Psoas muscle (tissue), 8 donors: ENCODE data around the gene YPEL5. TPM values are rescaled to one million over a fixed set of nuclear protein-coding genes. Genes with fewer than 3 reads are reported as not detected.

Source experiments
- ATAC-seq, 4 donors: fragments of 200-7000 bp; cut with Tn5 transposase; one replicate each; pipeline ENCODE4 v1.9.1; 2020; ENCODE audit warnings: moderate library complexity in 3 of 4, mild to moderate bottlenecking in 2 of 4
- DNase-seq, 2 donors: peaks; one replicate each; pipeline ENCODE4 v3.0.0-alpha.2; 2020
- H3K27ac ChIP-seq: fragments of 200-600 bp; one replicate; pipeline ENCODE4 v1.8.0; 2022
- H3K27me3 ChIP-seq, 3 donors: fragments of 200-600 bp in 1 of 3; one replicate each; pipeline versions ENCODE4 v1.6.1 to v1.8.0; 2013 to 2022; ENCODE audit warnings: low read length in 2 of 3, mild to moderate bottlenecking in 2 of 3, moderate library complexity in 1 of 3; ENCODE audit not compliant: insufficient read depth in 3 of 3
- H3K36me3 ChIP-seq, 2 donors: fragments of 200-600 bp in 1 of 2; one replicate each; pipeline versions ENCODE4 v1.6.1 to v1.8.0; 2013 to 2022; ENCODE audit warnings: low read depth in 1 of 2, mild to moderate bottlenecking in 1 of 2, moderate library complexity in 1 of 2; ENCODE audit not compliant: insufficient read depth in 1 of 2
- H3K4me1 ChIP-seq: fragments of 200-600 bp; one replicate; pipeline ENCODE4 v1.8.0; 2022
- H3K4me3 ChIP-seq: fragments of 200-600 bp; one replicate; pipeline ENCODE4 v1.8.0; 2022; ENCODE audit warnings: mild to moderate bottlenecking
- H3K9me3 ChIP-seq: fragments of 200-600 bp; one replicate; pipeline ENCODE4 v1.8.0; 2022
- WGBS, 3 donors: extraction: QIAGEN DNeasy Blood & Tissue Kit; methylation state at CpG; one replicate each; pipeline versions ENCODE4 v1.1.6 to v1.1.7; 2013; 5-methylcytosine and 5-hydroxymethylcytosine counted together
- intact Hi-C, 2 donors: fragments of 100-400 bp; cut with DNase I; formaldehyde crosslinking; loops; one replicate each; pipeline versions ENCODE4 v1.11.0 to v1.14.2; 2022
- polyA plus RNA-seq, 3 donors: library from polyadenylated mRNA; stranded (reverse); fragments of 200-250 nt; gene quantifications; one replicate each; pipeline ENCODE4 v1.2.3, GENCODE V29; 2013
- total RNA-seq, 4 donors: library from RNA; stranded (reverse); fragmentation: NEBNext Ultra II Directional in 2 of 4; extraction: Animal tissue kit (Norgen Biotek cat#: 25700) in 2 of 4; gene quantifications; one replicate each; pipeline versions ENCODE4 v1.2.1 to v1.2.4, GENCODE V29; 2021 to 2023
- TF ChIP-seq, protein P1 (sequence below): fragments of 200-600 bp; IDR thresholded peaks from one replicate; pipeline ENCODE4 v1.8.0; 2022; ENCODE audit warnings: antibody characterized with exemption
- donor health status: healthy with polysubstance abuse.
- donor health status: DM: no; HTN: no; CAD: no; lungs with moderate emphysema.
- donor health status: Bipolar disorder and iron deficiency.
- donor health status: healthy.
- donor health status: DM: yes; HTN: yes; CAD: no.
- donor health status: DM: no; HTN: no; CAD: no.
- donor health status: DM: no; HTN: no; CAD: no.
- donor health status: DM: yes; HTN: yes; CAD: no.

The YPEL5 gene
- total and polyA plus RNA-seq, 7 donors, result 23.2 to 98.0 (median 55.4) TPM

DNA sequence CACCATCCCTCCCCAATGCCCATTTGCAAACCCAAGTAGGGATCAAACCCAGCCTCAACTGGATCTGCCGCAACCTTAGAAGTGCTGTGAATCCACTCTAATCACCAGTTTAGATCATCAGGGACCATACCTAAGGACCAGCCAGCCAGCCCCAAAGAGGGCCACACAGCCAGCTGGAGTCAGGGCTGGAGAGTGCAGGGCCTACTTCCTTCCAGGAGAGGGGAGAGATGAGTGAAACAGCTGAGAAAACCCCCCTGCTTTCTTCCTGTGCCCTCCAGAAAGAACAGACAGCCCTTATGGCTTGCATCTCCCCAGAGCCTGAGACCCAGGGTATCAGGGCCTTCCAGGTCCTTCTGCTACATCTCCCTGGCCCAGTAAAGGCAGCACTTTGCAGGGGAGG is 25.8 kb downstream of the YPEL5 start:
- no peaks in the 10 kb centered on the region for H3K36me3 ChIP-seq
- no peak overlapping the region for H3K27ac ChIP-seq
- H3K9me3 ChIP-seq, result no peaks in the 10 kb centered on the region
- no peaks in the 10 kb centered on the region for H3K27me3 ChIP-seq
- H3K4me1 ChIP-seq, result no peaks in the 10 kb centered on the region
- intact Hi-C loops, result loop anchor here in 1 of 2 donors (10.0 kb wide), 1 partner anchor 162 kb away; no protein-coding TSS in a partner anchor
- TF ChIP-seq, protein P1, sequence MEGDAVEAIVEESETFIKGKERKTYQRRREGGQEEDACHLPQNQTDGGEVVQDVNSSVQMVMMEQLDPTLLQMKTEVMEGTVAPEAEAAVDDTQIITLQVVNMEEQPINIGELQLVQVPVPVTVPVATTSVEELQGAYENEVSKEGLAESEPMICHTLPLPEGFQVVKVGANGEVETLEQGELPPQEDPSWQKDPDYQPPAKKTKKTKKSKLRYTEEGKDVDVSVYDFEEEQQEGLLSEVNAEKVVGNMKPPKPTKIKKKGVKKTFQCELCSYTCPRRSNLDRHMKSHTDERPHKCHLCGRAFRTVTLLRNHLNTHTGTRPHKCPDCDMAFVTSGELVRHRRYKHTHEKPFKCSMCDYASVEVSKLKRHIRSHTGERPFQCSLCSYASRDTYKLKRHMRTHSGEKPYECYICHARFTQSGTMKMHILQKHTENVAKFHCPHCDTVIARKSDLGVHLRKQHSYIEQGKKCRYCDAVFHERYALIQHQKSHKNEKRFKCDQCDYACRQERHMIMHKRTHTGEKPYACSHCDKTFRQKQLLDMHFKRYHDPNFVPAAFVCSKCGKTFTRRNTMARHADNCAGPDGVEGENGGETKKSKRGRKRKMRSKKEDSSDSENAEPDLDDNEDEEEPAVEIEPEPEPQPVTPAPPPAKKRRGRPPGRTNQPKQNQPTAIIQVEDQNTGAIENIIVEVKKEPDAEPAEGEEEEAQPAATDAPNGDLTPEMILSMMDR, result no peak
- WGBS, 3 donors, result 92 to 96% (median 94%) methylated on average over 1 of the region's 1 CpG
- H3K4me3 ChIP-seq, result no peak overlapping the region
- ATAC-seq (no peak), DNase-seq (no peak)

DNA sequence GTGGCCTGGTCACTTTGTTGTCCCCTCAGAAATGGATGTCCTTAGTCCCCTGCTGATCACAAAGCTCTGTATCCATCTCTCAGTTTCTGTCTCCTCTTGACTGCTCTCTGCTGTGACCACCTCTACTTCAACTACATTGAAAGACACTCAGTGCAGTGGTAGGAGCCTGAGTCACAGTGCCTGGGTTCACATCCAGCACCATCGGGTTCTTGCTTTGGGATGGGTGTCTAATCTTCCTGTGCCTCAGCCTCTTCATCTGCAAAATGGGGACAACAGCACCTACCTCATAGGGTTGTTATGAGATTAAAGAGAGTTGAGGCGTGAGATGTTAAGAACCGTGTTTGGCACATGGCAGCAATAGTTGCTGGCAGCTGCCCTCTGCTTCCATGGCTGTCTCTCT is 30.6 kb downstream of the YPEL5 start:
- peaks cover 0 to 11% (median 0%) of the 10 kb centered on the region in 3 donors for H3K27me3 ChIP-seq
- TF ChIP-seq, protein P1, result no peak
- no peak overlapping the region for H3K27ac ChIP-seq
- ATAC-seq (no peak), DNase-seq (no peak)
- WGBS, 3 donors, result 81 to 86% (median 82%) methylated on average over 3 of the region's 3 CpGs
- no peak overlapping the region for H3K4me3 ChIP-seq
- H3K4me1 ChIP-seq, result peaks cover 11% of the 10 kb centered on the region
- no peaks in the 10 kb centered on the region for H3K9me3 ChIP-seq
- no peaks in the 10 kb centered on the region for H3K36me3 ChIP-seq
- intact Hi-C loops, result loop anchor here in 1 of 2 donors (10.0 kb wide), 1 partner anchor 157 kb away; no protein-coding TSS in a partner anchor

DNA sequence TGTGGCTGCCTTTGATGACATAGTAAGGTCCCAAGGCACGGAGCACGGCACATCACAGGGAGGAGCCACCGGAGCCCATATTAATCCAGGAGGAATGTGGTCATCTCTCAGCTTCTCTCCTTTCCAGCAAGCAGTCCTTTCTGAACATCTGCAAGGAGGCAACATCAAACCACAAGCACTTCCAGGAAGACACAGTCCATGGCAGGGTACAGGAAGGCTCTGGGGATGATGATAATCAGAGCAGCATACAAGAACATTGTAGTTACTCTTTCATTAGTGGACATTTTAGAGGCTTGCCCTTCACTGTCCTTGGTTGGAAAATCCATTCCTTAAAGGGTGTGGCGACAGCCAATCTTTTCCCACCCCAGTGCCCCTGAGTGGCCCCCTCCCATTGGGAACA is 31.1 kb downstream of the YPEL5 start:
- DNase-seq (peak in 1 of 2 donors; percentile 45), ATAC-seq (peak in 3 of 4 donors; percentile 35 to 50 (median 36))
- H3K4me3 ChIP-seq, result no peak overlapping the region
- 65 to 71% (median 65%) methylated on average over 4 of the region's 4 CpGs for WGBS, 3 donors
- intact Hi-C loops, result loop anchor here in 1 of 2 donors (10.0 kb wide), 1 partner anchor 157 kb away; no protein-coding TSS in a partner anchor
- peak overlapping the region; percentile 16 for H3K27ac ChIP-seq
- no peaks in the 10 kb centered on the region for H3K36me3 ChIP-seq
- TF ChIP-seq, protein P1, result no peak
- no peaks in the 10 kb centered on the region for H3K9me3 ChIP-seq
- peaks cover 11% of the 10 kb centered on the region for H3K4me1 ChIP-seq
- H3K27me3 ChIP-seq, result peaks cover 0 to 11% (median 0%) of the 10 kb centered on the region in 3 donors

DNA sequence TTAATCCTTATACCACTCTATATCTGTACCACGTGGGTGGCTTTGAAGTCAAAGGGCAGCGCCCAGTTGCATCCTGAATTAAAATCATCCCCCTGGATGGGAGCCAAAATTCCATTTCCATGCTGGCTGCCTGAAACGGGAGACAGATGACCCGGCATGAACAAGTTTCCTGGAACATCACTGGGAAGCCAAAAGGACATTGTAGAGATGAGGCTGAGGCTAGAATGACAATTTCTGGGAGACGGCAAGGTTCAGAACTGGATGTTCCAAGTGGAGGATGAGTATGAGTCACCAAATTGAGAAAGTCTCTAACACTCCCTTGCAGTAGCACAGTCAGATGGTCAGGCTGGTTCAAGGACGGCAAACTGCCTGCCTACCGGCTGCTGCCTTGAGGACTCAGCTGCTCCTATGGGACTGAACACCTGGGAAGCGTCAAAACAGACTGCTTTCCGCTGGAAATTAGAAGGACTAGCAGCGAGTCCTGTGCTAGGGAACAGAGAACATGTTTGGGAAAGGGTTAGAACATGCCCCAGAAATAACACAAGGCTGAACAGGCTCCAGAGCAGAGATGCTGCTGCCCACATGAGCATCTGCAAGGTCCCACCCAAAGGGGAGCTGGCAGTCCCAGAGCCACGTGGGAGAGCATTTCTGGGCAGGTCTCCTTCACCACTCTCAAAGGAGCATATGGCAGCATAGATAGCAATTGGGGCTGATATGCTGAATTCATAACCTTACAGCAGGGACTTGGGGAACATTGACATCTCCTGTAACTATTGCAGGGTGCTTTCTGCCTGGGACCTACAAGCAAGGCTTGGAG is 32.0 kb downstream of the YPEL5 start:
- H3K9me3 ChIP-seq, result no peaks in the 10 kb centered on the region
- intact Hi-C loops, result loop anchor here in 1 of 2 donors (10.0 kb wide), 1 partner anchor 156 kb away; no protein-coding TSS in a partner anchor
- TF ChIP-seq, protein P1, result no peak
- DNase-seq (peak; percentile 68 to 84), ATAC-seq (peak; percentile 72 to 96 (median 96))
- no peak overlapping the region for H3K4me3 ChIP-seq
- H3K27me3 ChIP-seq, result peaks cover 0 to 11% (median 0%) of the 10 kb centered on the region in 3 donors
- H3K4me1 ChIP-seq, result peaks cover 11% of the 10 kb centered on the region
- H3K27ac ChIP-seq, result peak overlapping the region; percentile 41
- no peaks in the 10 kb centered on the region for H3K36me3 ChIP-seq
- WGBS, 3 donors, result 10 to 15% (median 13%) methylated on average over 11 of the region's 11 CpGs
